Muscle layer of duodenum (tissue), 2 donors: ENCODE data around the gene NEURL1.

ENCODE experiments used
- H3K27ac ChIP-seq: one replicate; pipeline ENCODE4 v1.7.0; 2013; ENCODE audit warnings: mild to moderate bottlenecking, low read length
- H3K27me3 ChIP-seq: one replicate; pipeline ENCODE4 v1.7.0; 2013; ENCODE audit warnings: low read depth, mild to moderate bottlenecking, control low read depth, low read length
- H3K36me3 ChIP-seq, 2 donors: one replicate each; pipeline ENCODE4 v1.7.0; 2013; ENCODE audit warnings: low read length in 2 of 2, control low read depth in 1 of 2, mild to moderate bottlenecking in 1 of 2; ENCODE audit not compliant: insufficient read depth in 2 of 2, control insufficient read depth in 1 of 2
- H3K4me1 ChIP-seq, 2 donors: one replicate each; pipeline ENCODE4 v1.7.0; 2013; ENCODE audit warnings: low read length in 2 of 2, mild to moderate bottlenecking in 2 of 2, control low read depth in 1 of 2, moderate library complexity in 1 of 2; ENCODE audit not compliant: insufficient read depth in 2 of 2, control insufficient read depth in 1 of 2
- H3K4me3 ChIP-seq, 2 donors: one replicate each; pipeline ENCODE4 v1.7.0; 2013; ENCODE audit warnings: low read length in 2 of 2, low read depth in 1 of 2, mild to moderate bottlenecking in 1 of 2
- H3K9me3 ChIP-seq, 2 donors: one replicate each; pipeline ENCODE4 v1.7.0; 2013; ENCODE audit warnings: low read length in 2 of 2, control low read depth in 1 of 2, mild to moderate bottlenecking in 1 of 2; ENCODE audit not compliant: control insufficient read depth in 1 of 2
- donor health status: healthy.

Gene NEURL1

DNA sequence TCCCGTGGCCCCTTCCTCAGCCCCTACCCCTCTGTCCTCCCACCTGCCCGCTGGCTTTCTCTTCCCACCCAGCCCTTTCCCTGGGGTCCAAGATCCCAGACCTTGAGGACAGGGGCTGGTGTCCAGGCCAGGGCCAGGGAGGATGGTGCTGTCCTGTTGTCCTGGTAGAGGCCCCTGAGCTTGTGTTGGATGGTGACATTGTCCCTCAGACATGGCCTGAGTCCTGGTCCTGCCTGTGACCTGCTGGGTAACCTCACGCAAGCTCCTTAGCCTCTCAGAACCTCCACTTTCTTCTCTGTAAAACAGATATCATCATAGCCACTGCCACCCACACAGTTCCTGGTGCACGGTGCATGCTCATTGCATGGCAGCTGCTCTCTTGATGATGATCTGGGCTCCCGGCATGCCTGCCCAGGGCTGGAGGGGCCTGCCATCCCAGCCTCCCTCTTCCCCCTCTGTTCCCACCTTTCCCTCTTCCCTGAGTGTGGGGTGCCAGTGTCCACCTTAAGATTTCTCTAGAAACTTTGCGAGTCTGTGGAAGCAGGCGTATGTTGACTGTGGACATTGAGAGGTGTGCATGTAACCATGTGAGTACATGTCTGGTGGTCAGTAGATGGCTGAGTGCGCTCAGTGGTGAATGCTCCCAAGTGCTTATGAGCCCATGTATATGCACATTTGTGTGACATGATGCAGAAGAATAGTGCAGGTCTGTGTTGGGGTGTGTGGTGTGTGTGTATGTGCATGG is 60.4 kb downstream of the NEURL1 start:
- Histone ChIP-seq H3K9me3 (no peaks in the 10 kb centered on the region), H3K27ac (no peak overlapping the region), H3K27me3 (no peaks in the 10 kb centered on the region), H3K36me3 (no peaks in the 10 kb centered on the region), H3K4me3 (no peak overlapping the region), H3K4me1 (peaks cover 2 to 3% of the 10 kb centered on the region in 2 donors)

DNA sequence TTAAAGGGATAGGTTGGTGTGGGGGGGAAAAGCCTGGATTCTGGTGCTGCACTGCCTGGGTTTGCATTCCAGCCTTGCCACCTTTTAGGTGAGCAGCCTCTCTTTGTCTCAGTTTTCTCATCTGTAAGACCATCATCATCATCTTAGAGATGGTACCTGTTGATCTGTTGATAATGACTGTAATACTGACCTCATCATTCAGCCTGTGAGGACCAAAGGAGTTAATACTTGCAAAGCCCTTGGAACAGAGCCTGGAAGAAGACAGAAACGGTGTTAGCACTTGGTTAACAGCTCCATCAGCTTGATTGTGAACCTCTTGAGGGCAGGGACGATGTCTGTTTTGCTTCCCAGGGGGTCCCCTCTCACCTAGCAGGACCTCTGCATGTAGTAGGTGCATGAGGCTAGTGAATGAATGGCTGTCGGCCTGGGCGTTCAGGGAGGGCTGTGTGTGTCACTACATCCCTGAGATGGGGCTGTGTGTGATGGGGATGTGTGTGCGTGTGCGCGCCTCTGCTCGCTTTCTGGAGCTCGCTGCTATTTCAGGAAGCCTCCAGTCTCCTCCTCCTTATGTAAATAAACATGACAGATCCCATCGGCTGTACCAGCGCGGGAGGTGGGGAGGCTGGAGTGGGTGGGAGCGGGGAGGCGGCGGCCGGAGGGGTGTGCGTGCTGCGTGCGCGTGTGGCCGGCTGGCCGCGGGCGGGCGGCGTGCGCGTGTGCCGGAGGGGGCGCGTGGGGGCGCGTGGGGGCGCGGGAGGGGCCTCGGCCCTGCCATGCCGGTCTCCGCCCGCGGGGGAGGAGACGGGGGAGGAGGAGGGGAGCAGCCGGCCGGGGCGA is 61.2 kb downstream of the NEURL1 start:
- Histone ChIP-seq H3K27me3 (no peaks in the 10 kb centered on the region), H3K9me3 (no peaks in the 10 kb centered on the region), H3K4me1 (peaks cover 2 to 3% of the 10 kb centered on the region in 2 donors), H3K36me3 (no peaks in the 10 kb centered on the region), H3K4me3 (peak overlapping the region in 1 of 2 donors; percentile 49), H3K27ac (no peak overlapping the region)

GRCh38 chr10:103555325-103555649 is 61.8 kb downstream of the NEURL1 start:
- no peaks in the 10 kb centered on the region for H3K27me3 ChIP-seq
- H3K4me1 ChIP-seq = peaks cover 2 to 3% of the 10 kb centered on the region in 2 donors
- no peak overlapping the region for H3K27ac ChIP-seq

DNA sequence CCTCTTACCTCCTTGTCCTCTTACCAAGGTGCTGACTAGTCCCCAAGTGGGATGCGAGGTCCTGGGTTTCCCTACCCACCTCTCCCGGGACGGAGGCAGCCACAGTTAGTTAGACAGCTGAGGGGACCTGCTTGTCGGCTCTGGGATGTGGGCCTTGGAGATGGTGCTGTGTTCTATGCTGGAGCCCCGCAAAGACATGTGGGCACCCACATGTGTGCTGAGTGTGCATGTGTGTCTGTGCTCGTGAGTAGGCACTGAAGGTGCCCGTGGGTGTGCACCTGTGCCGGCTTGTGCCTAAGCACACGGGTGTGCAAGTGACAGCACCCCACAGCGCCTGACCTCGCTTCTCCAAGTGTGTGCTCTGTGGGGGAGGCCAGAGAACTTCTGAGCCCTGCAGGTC is 62.2 kb downstream of the NEURL1 start:
- Histone ChIP-seq H3K36me3 (no peaks in the 10 kb centered on the region), H3K4me3 (peak overlapping the region in 1 of 2 donors; percentile 49), H3K27me3 (no peaks in the 10 kb centered on the region), H3K9me3 (no peaks in the 10 kb centered on the region), H3K27ac (no peak overlapping the region), H3K4me1 (peaks cover 2 to 3% of the 10 kb centered on the region in 2 donors)

More at GRCh38 chr10:103555325-103555649, 61.8 kb downstream of the NEURL1 start:
- H3K4me3 ChIP-seq = peak overlapping the region in 1 of 2 donors; percentile 49
- no peaks in the 10 kb centered on the region for H3K36me3 ChIP-seq
- H3K9me3 ChIP-seq = no peaks in the 10 kb centered on the region

DNA sequence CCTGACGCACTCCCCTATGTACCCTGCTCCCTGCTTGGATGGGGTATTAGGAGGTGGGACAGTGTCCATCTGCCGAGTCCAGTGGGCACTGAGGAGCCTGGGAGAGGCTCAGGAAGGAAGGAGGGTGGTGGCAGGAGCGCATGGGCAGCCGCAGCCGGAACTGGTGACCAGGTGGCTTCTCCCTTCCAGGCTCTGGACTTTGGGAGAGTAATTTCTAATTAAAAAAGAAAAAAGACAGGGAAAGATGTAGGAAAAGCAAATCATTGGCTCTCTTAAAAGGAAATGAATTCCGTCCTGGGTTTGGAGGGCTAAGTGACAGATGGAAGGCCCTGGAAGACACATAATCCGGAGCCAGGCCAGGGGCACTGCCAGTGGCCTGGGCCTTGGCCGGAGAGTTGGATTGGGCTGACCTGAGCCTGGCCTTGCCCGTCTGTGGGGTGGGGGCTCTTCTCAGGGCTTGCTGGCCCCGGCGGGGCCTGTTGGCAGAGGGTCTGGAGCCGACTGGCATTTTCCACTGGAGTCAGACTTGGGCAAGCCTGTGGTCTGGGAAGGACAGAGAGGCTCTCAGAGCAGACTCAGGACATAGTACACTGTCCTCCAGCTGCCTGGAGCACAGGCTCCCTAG is 63.0 kb downstream of the NEURL1 start:
- no peaks in the 10 kb centered on the region for H3K9me3 ChIP-seq
- no peak overlapping the region for H3K4me3 ChIP-seq
- H3K27ac ChIP-seq = no peak overlapping the region
- peaks cover 2 to 3% of the 10 kb centered on the region in 2 donors for H3K4me1 ChIP-seq
- H3K27me3 ChIP-seq = no peaks in the 10 kb centered on the region
- no peaks in the 10 kb centered on the region for H3K36me3 ChIP-seq

GRCh38 chr10:103557455-103557854 is 64.0 kb downstream of the NEURL1 start:
- H3K27me3 ChIP-seq = no peaks in the 10 kb centered on the region
- no peaks in the 10 kb centered on the region for H3K36me3 ChIP-seq
- no peak overlapping the region for H3K4me3 ChIP-seq
- H3K27ac ChIP-seq = no peak overlapping the region
- H3K9me3 ChIP-seq = no peaks in the 10 kb centered on the region
- H3K4me1 ChIP-seq = peaks cover 2 to 3% of the 10 kb centered on the region in 2 donors

DNA sequence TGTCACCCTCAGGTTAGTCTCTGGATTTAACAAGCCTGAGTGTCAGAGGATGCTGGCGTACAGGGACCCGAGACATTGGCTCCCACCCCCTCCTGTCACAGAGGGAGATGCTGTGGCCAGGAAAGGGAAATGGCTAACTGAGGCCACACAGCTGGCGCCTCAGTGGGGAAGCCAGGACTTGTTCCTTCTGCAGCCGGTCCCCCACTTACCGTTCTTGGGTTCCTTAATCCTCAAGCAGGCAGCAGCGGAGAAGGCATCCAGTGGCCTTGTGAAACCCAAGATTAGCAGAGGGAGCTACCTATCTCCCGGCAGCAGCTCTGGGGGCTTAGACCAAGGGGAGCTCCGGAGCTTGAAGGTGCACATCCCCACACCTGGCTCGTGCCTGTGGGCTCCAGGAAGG is 65.4 kb downstream of the NEURL1 start:
- Histone ChIP-seq H3K36me3 (no peaks in the 10 kb centered on the region), H3K27ac (no peak overlapping the region), H3K4me3 (no peak overlapping the region), H3K27me3 (no peaks in the 10 kb centered on the region), H3K4me1 (peaks cover 2 to 3% of the 10 kb centered on the region in 2 donors), H3K9me3 (no peaks in the 10 kb centered on the region)

DNA sequence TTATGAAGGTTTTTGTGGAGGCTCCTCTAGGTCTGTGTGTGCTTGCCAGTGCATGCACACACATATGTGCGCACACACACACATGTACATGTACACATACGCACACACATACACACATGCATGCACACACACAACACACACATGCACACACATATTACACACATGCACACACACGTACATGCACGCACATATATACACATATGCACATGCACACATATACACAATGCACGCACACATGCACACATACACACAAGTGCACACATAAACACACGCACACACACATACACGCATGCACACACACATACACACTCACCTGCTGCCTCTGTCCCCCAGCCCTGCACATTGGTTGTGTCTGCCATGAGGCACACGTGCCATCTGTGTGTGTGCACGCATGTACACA is 66.3 kb downstream of the NEURL1 start:
- Histone ChIP-seq H3K4me3 (no peak overlapping the region), H3K27me3 (no peaks in the 10 kb centered on the region), H3K9me3 (no peaks in the 10 kb centered on the region), H3K36me3 (no peaks in the 10 kb centered on the region), H3K27ac (no peak overlapping the region), H3K4me1 (peaks cover 2 to 3% of the 10 kb centered on the region in 2 donors)

DNA sequence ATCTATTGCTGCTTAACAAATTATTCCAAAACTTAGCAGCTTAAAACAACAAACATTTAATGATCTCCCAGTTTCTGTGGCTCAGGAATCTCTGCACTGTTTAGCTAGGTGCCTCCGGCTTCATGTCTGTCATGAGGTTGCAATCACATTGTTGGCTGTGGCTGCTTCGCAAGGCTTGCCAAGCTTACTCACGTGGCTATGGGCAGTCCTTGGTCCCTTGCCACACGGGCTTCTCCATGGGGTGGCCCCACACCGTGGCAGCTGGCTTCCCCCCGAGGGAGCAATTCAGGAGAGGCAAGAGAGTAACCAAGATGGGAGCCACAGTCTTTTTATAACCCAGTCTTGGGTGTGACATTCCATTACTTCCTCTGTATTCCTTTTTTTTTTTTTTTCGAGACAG is 67.4 kb downstream of the NEURL1 start:
- no peak overlapping the region for H3K4me3 ChIP-seq
- H3K27me3 ChIP-seq = no peaks in the 10 kb centered on the region
- H3K9me3 ChIP-seq = no peaks in the 10 kb centered on the region
- no peak overlapping the region for H3K27ac ChIP-seq
- peaks cover 0 to under 1% of the 10 kb centered on the region in 2 donors for H3K4me1 ChIP-seq
- no peaks in the 10 kb centered on the region for H3K36me3 ChIP-seq

- H3K36me3 ChIP-seq = no peaks in the 10 kb centered on the region
- no peaks in the 10 kb centered on the region for H3K4me1 ChIP-seq
- no peak overlapping the region for H3K4me3 ChIP-seq
- H3K9me3 ChIP-seq = no peaks in the 10 kb centered on the region
- H3K27me3 ChIP-seq = no peaks in the 10 kb centered on the region
- no peak overlapping the region for H3K27ac ChIP-seq
These were observed 68.9 kb downstream of the NEURL1 start for GRCh38 chr10:103562383-103562782.
